NCI-H1105 (cell line): ENCODE results near the gene SORCS3.
"Not testable (repeated sequence)": the region's sequence is repeated elsewhere in the genome, so short reads cannot be mapped to it uniquely, and the experiment has no call there.

Experiments
- DNase-seq: peaks from one replicate; lab custom pipeline; 2025; lab: John Stamatoyannopoulos, UW

Gene SORCS3

DNA sequence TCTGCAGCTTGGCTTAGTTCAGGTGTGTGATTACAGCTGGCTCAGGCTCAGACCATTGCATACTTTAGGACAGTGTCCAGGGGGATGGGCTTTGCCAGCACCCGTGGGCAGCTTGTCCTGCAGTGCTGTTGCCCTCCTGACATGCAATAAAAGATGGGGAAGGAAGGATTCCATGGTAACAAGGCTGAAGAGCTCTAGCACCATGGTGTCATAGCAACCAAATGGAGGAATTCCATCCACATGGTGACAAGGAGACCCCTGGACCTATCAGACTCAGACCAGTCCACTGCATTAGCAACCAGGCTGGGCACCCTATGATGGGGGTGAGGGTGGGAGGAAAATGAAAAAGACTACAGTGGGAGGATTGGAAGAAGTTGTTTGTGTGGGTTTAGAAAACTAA lies 49.9 kb downstream of the SORCS3 start:
- DNase-seq, result no peak

GRCh38 chr10:104694074-104694473 lies 53.0 kb downstream of the SORCS3 start:
- no peak for DNase-seq

DNA sequence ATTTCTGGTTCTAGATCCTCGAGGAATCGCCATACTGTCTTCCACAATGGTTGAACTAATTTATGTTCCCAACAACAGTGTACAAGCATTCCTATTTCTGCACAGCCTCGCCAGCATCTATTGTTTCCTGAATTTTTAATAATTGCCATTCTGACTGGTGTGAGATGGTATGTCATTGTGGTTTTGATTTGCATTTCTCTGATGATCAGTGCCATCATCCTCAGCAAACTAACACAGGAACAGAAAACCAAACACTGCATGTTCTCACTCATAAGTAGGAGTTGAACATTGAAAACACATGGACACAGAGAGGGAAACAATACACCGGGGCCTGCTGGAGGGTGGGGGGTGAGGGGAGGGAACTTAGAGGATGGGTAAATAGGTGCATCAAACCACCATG lies 62.2 kb downstream of the SORCS3 start:
- not testable (repeated sequence) for DNase-seq

- DNase-seq, result no peak
These were observed 65.8 kb downstream of the SORCS3 start for GRCh38 chr10:104706886-104707285.

GRCh38 chr10:104707602-104708459 lies 66.7 kb downstream of the SORCS3 start:
- DNase-seq, result peak; percentile 83

DNA sequence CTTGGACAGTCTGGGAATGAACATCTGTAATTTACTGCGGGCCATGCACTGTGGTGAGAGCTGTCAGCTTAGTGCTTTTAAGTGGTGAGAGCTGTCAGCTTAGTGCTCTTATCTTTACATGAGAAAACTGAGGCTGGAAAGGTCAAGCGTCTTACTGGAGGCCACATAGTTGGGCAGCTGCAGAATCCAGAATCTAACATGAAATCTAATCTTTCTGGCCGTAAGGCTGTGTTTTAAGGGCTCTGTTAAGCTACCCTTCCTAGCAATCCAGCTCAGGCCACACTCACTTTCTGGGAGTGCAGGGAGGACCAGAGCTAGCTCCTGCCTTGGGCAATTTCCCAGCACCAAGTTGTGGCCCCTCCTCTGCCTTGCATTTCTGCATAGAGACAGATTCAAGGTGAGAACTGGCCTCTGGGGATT lies 70.2 kb downstream of the SORCS3 start:
- no peak for DNase-seq

DNA sequence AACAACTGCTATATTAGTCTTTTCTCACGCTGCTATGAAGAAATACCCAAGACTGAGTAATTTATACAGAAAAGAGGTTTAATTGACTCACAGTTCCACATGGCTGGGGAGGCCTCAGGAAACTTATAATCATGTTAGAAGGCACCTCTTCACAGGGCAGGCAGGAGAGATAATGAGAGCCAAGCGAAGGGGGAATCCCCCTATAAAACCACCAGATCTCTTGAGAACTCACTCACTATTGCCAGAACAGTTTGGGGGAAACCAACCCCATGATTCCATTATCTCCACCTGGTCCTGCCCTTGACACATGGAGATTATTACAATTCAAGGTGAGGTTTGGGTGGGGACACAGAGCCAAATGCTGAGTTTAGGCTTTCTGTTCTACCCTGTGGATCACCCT lies 89.5 kb downstream of the SORCS3 start:
- DNase-seq, result not testable (repeated sequence)

GRCh38 chr10:104731192-104731591 lies 90.1 kb downstream of the SORCS3 start:
- DNase-seq, result no peak

- DNase-seq, result no peak
These were observed 91.1 kb downstream of the SORCS3 start for GRCh38 chr10:104732222-104732621.

DNA sequence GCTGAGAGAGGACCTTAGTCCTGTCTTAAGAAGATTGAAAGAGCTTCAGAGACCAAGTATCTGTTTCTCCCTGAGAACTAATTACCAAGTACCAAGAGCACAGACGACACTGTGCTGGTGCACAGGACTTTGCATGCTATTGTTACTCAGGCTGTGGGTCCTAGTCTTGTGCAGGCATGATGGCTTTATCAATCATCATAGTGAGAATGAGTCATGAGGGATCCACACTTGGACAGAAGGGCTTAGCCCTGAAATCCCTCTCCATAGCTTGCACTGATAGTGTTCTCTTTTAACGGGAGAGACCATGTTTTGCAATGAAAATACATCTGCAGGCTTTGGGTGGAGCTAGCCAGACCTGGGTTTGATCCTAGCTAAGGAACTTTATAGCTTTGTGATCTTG lies 93.3 kb downstream of the SORCS3 start:
- DNase-seq, result no peak

GRCh38 chr10:104735036-104735756 lies 94.1 kb downstream of the SORCS3 start:
- peak; percentile 49 for DNase-seq

- no peak for DNase-seq
These were observed 94.8 kb downstream of the SORCS3 start for GRCh38 chr10:104735757-104736391.

DNA sequence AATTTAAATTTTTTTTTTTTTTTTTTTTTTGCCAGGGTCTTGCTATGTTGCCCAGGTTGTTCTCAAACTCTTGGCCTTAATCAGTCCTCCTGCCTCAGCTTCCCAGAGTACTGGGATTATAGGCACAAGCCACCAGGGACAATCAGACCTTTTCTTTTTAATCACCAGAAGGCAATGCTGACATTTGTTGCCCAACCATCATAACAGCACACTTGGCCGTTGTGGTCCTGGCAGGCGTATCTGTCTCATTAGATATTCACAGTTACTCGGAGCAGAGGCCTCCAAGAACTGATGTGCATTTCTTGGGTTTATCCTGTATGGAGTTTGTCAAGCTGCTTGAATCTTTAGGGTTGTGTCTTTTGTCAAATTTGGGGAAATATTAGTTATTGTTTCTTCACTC lies 100.0 kb downstream of the SORCS3 start:
- no peak for DNase-seq

DNA sequence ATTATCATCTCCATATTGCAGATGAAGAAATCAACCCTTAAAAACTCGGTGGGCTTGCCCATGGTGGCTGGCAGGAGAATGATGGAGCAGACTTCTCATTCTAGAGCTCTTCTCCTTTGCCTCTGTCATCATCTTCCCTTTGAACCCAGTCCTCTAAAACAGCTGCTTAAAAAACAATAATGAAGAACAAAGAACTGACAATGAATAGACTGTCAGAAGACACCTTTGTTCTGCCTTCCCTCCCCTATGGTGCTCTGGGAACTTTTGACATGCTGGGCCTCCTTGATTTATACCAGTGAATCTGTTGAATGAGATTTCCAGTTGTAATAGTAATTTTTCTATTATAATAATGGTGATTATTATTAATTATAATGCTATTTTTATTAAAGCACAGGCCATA lies 103.0 kb downstream of the SORCS3 start:
- no peak for DNase-seq

- DNase-seq, result no peak
These were observed 109.2 kb downstream of the SORCS3 start for GRCh38 chr10:104750291-104750690.

DNA sequence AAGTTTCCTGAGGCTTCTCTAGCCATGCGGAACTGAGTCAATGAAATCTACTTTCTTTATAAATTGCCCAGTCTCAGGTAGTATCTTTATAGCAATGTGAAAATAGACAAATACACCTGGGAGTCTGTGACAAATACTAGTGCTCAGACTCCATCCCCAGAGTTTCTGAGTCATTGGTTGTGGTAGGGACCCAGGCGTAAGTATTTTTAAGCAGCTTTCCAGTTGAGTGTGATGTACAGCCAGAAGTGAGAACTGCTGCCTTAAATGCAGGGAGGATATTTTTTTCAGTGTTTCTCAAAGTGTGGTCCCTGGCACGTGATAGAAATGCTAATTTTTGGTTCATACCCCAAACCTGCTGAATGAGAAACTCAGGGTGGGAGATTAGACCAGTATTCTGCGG lies 121.7 kb downstream of the SORCS3 start:
- DNase-seq, result no peak

- DNase-seq, result no peak
These were observed 125.3 kb downstream of the SORCS3 start for GRCh38 chr10:104766341-104766740.

DNA sequence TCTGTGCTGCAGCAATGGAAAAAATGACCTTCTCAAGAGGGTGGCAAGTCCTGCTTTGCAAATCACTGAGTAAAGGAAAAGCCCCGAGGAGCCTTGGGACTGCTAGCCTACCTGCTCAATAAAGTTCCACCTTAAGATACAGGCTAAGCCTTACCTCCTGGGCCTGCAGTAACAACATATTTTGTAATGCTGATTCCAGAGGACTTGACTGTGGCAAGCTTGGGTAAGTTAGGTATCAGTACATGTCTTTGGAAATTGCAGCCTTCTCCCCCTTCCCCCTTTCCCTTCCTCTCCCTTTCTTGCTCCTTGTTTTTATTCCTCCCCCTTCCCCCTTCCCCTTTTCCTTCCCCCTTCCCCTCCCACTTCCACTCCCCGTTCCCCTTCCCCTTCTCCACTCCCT lies 126.2 kb downstream of the SORCS3 start:
- DNase-seq, result no peak

DNA sequence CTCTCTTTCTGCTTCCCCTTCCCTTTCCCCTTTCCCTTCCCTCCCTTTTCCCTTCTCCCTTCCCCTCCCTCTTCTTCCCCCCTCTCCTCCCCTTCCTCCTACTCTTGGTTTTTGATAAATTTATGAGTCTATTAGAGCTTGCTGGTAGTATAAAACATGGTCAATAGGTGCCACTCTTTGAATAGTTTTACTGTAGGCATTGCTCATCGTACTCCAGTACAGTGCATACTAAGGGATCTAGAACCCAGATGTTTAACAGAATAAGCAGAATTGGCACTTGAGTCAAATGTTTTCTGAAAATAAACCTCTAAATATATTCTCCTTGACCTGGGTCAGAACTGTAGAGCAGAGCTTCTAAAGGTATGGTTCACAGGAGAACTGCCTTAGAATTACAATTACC lies 126.7 kb downstream of the SORCS3 start:
- no peak for DNase-seq

DNA sequence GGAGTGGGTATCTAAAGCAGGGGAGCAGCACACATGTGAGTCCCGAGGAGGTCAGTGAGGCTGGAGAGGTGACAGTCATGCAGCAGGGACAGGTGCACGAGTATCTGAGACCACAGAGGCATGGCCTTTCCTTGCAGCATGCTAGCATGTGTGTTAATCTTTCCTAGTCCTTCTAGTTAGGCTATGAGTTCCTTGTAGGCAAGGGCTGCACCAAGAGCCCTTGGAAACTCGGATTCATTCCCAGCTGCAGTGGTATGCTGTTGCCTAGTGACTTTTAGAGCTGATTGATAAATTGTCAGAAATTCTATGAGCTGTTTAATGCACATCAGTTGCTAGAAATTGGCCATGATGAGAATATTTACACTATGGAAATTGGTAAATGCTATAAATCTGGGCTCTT lies 132.0 kb downstream of the SORCS3 start:
- no peak for DNase-seq

GRCh38 chr10:104774234-104774633 lies 133.1 kb downstream of the SORCS3 start:
- DNase-seq, result no peak

GRCh38 chr10:104777086-104777799 lies 136.2 kb downstream of the SORCS3 start:
- no peak for DNase-seq
